ENCODE data around the gene CRYZL1.

The CRYZL1 gene

DNA sequence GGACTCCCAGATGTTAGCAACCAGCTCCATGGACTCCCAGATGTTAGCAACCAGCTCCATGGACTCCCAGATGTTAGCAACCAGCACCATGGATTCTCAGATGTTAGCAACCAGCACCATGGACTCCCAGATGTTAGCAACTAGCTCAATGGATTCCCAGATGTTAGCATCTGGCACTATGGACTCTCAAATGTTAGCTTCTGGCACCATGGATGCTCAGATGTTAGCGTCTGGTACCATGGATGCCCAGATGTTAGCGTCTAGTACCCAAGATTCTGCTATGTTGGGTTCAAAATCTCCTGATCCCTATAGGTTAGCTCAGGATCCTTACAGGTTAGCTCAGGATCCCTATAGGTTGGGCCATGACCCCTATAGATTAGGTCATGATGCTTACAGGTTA, 89.9 kb downstream of the CRYZL1 start:
- H3K36me3 ChIP-seq (ENCODE audit: control insufficient read depth, insufficient read depth, low read length): peaks cover 87% of the 10 kb centered on the region
- H3K4me3 ChIP-seq (ENCODE audit: extremely low read depth, insufficient read depth, low read length, poor library complexity, severe bottlenecking): no peak overlapping the region
- H3K4me1 ChIP-seq (ENCODE audit: control insufficient read depth, insufficient read depth, low read length, poor library complexity, severe bottlenecking): no peaks in the 10 kb centered on the region
- WGBS, 2 experiments (ENCODE audit: insufficient coverage in 2 of 2): 96 to 100% methylated on average over 2 of the region's 2 CpGs
- no peak overlapping the region for H3K27ac ChIP-seq (ENCODE audit: low read depth, low read length, severe bottlenecking)
- no peaks in the 10 kb centered on the region for H3K9me3 ChIP-seq (ENCODE audit: control insufficient read depth, low read length)

- Histone ChIP-seq H3K4me1 (ENCODE audit: control insufficient read depth, insufficient read depth, low read length, poor library complexity, severe bottlenecking) (no peaks in the 10 kb centered on the region), H3K36me3 (ENCODE audit: control insufficient read depth, insufficient read depth, low read length) (peaks cover 87% of the 10 kb centered on the region), H3K27ac (ENCODE audit: low read depth, low read length, severe bottlenecking) (no peak overlapping the region), H3K9me3 (ENCODE audit: control insufficient read depth, low read length) (no peaks in the 10 kb centered on the region), H3K4me3 (ENCODE audit: extremely low read depth, insufficient read depth, low read length, poor library complexity, severe bottlenecking) (no peak overlapping the region)
- WGBS, 2 experiments (ENCODE audit: insufficient coverage in 2 of 2): 98% methylated on average over 22 to 23 of the region's 23 CpGs
Observed at GRCh38 chr21:33550772-33551660, 90.5 kb downstream of the CRYZL1 start.

GRCh38 chr21:33549848-33550771, 91.4 kb downstream of the CRYZL1 start:
- Histone ChIP-seq H3K9me3 (ENCODE audit: control insufficient read depth, low read length) (no peaks in the 10 kb centered on the region), H3K36me3 (ENCODE audit: control insufficient read depth, insufficient read depth, low read length) (peaks cover 86% of the 10 kb centered on the region), H3K27ac (ENCODE audit: low read depth, low read length, severe bottlenecking) (no peak overlapping the region), H3K4me1 (ENCODE audit: control insufficient read depth, insufficient read depth, low read length, poor library complexity, severe bottlenecking) (no peaks in the 10 kb centered on the region), H3K4me3 (ENCODE audit: extremely low read depth, insufficient read depth, low read length, poor library complexity, severe bottlenecking) (no peak overlapping the region)
- WGBS, 2 experiments (ENCODE audit: insufficient coverage in 2 of 2): 97 to 98% methylated on average over 19 of the region's 19 CpGs

DNA sequence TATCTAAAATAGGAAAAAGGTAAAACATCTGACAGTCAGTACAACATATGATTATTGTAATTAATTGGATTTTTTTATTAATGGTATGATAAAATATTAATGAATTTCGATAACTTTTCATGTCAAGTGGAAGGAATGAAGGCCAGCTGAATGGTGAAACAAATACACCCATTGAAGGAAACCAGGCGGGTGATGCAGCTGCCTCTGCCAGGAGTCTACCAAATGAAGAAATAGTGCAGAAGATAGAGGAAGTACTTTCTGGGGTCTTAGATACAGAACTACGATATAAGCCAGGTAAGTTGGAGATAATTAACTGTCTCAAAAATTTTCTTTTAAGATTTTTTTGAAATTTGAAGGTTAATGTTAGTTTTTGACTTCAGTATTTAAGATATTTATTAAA, 95.5 kb downstream of the CRYZL1 start:
- H3K4me1 ChIP-seq (ENCODE audit: control insufficient read depth, insufficient read depth, low read length, poor library complexity, severe bottlenecking): no peaks in the 10 kb centered on the region
- peaks cover 48% of the 10 kb centered on the region for H3K36me3 ChIP-seq (ENCODE audit: control insufficient read depth, insufficient read depth, low read length)

GRCh38 chr21:33544451-33545195, 96.9 kb downstream of the CRYZL1 start:
- Histone ChIP-seq H3K4me1 (ENCODE audit: control insufficient read depth, insufficient read depth, low read length, poor library complexity, severe bottlenecking) (no peaks in the 10 kb centered on the region), H3K27ac (ENCODE audit: low read depth, low read length, severe bottlenecking) (no peak overlapping the region), H3K4me3 (ENCODE audit: extremely low read depth, insufficient read depth, low read length, poor library complexity, severe bottlenecking) (peak overlapping the region; percentile 87), H3K36me3 (ENCODE audit: control insufficient read depth, insufficient read depth, low read length) (peaks cover 34% of the 10 kb centered on the region), H3K9me3 (ENCODE audit: control insufficient read depth, low read length) (no peaks in the 10 kb centered on the region)
- WGBS, 2 experiments (ENCODE audit: insufficient coverage in 2 of 2): 0% methylated on average over 1 of the region's 8 CpGs; no CpG with 5 or more reads in 1 of the 2 experiments

More for the DNA sequence above, 95.5 kb downstream of the CRYZL1 start:
- H3K9me3 ChIP-seq (ENCODE audit: control insufficient read depth, low read length): no peaks in the 10 kb centered on the region
- no peak overlapping the region for H3K4me3 ChIP-seq (ENCODE audit: extremely low read depth, insufficient read depth, low read length, poor library complexity, severe bottlenecking)
- WGBS, 2 experiments (ENCODE audit: insufficient coverage in 2 of 2): 96 to 100% methylated on average over 2 to 3 of the region's 3 CpGs
- no peak overlapping the region for H3K27ac ChIP-seq (ENCODE audit: low read depth, low read length, severe bottlenecking)

- H3K36me3 ChIP-seq (ENCODE audit: control insufficient read depth, insufficient read depth, low read length): peaks cover 33% of the 10 kb centered on the region
- WGBS, 2 experiments (ENCODE audit: insufficient coverage in 2 of 2): 0% methylated on average over 6 to 8 of the region's 26 CpGs
- peak overlapping the region; percentile 87 for H3K4me3 ChIP-seq (ENCODE audit: extremely low read depth, insufficient read depth, low read length, poor library complexity, severe bottlenecking)
- no peaks in the 10 kb centered on the region for H3K4me1 ChIP-seq (ENCODE audit: control insufficient read depth, insufficient read depth, low read length, poor library complexity, severe bottlenecking)
- no peaks in the 10 kb centered on the region for H3K9me3 ChIP-seq (ENCODE audit: control insufficient read depth, low read length)
- peak overlapping the region; percentile 99 for H3K27ac ChIP-seq (ENCODE audit: low read depth, low read length, severe bottlenecking)
Observed at GRCh38 chr21:33543505-33544129, 97.9 kb downstream of the CRYZL1 start.

DNA sequence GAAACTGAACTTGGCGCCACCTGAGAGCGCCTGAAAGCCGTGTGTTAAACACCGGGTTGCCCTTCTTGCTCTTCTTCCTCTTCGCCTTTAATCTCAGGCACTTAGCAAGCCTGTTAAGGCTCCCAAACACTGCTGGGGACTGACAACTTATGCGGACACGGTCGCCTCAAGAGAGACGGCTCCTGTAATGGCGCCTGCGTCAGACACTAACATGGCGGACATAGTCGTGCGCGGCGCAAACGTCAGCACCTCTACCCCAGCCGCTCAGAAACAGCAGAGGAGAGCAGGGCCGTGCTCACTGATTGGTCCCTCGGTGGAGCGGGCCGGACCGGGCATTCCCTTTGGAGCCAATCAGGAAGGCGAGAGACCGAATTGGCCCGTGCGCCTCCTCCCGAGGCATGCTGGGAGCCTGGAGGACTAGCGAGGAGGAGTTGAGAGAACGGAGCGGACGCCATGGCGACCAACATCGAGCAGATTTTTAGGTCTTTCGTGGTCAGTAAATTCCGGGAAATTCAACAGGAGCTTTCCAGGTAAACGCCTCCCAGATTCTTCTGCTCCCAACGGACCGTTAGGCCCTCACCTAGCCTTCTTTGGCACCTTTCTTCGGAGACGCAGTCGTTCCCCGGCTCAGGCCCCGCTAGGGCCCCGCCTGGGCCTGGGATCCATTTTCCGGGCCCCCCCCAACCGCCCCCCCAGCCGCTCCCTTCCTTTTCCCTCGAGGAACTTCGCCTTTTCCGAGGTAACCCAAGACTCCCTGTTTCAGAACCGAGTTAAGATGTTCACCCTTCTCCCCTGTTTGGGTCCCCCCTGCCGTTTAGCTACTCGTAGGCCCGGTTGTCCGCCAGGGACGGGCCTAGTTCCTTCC, 98.7 kb downstream of the CRYZL1 start, which contains the start of gene SON:
Gene SON (plus strand): TSS at position 399 of the 865 bp plus-strand sequence. CDS start 55 bp downstream, at position 454.
- H3K27ac ChIP-seq (ENCODE audit: low read depth, low read length, severe bottlenecking): peak within 1 kb of the TSS; percentile 99
- no peaks in the 10 kb centered on the region for H3K9me3 ChIP-seq (ENCODE audit: control insufficient read depth, low read length)
- H3K36me3 ChIP-seq (ENCODE audit: control insufficient read depth, insufficient read depth, low read length): peaks cover 36% of the 10 kb centered on the region
- peak within 1 kb of the TSS; percentile 87 for H3K4me3 ChIP-seq (ENCODE audit: extremely low read depth, insufficient read depth, low read length, poor library complexity, severe bottlenecking)
- 0% methylated on average over 43 to 56 of the region's 57 CpGs for WGBS, 2 experiments (ENCODE audit: insufficient coverage in 2 of 2)
- no peaks in the 10 kb centered on the region for H3K4me1 ChIP-seq (ENCODE audit: control insufficient read depth, insufficient read depth, low read length, poor library complexity, severe bottlenecking)

DNA sequence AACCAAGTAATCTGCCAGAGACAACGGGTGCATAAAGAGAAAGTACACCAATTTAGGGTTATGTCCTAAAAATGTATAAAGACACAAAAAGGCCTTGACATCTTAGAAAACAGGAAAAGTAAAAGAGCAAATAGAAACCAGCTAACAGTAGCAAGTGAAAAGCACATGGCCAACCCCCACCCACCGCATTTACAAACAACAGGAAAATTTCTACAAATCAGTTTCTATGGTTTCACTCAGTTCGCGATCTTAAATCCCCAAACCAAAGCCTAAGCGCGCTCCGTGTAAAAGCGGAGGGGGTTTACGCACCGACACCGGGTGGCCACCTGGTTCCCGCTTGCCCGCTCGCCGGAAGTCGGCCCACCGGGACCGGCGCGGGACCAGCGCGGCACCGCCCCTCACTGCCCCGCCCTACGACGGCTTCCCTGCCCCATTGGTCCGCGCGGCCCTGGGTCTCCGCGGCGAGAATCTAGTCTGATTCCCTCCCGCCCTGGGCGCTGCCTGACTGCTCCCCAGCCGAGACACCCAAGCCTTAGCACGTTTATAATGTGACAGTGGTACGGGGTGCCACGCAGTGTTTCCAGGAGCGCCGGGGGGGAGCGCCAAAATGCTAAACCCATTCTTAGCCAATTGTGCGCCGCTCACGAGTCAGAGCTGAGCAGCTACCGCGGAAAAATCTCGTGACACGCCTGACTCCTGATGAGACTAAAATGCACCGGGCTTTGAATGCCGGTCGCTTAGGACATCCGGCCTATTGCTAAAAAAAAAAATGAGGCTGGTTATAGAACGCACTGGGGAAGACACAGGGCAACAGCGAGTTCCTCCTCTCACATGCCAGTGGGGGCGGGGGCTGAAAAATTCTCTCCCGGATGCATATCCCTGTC, 99.5 kb downstream of the CRYZL1 start, which contains the start of gene GART:
Gene GART (minus strand): TSS at position 362 of the 884 bp plus-strand sequence. CDS start 2,802 bp downstream, outside the sequence.
- Histone ChIP-seq H3K27ac (ENCODE audit: low read depth, low read length, severe bottlenecking) (peak within 1 kb of the TSS; percentile 99), H3K9me3 (ENCODE audit: control insufficient read depth, low read length) (no peaks in the 10 kb centered on the region), H3K4me1 (ENCODE audit: control insufficient read depth, insufficient read depth, low read length, poor library complexity, severe bottlenecking) (no peaks in the 10 kb centered on the region), H3K4me3 (ENCODE audit: extremely low read depth, insufficient read depth, low read length, poor library complexity, severe bottlenecking) (peak within 1 kb of the TSS; percentile 87), H3K36me3 (ENCODE audit: control insufficient read depth, insufficient read depth, low read length) (peaks cover 36% of the 10 kb centered on the region)
- WGBS, 2 experiments (ENCODE audit: insufficient coverage in 2 of 2): 0% methylated on average over 45 to 48 of the region's 56 CpGs

All from mesodermal cell (in vitro differentiated cells).